Vagina (tissue), 2 donors: ENCODE measurements around the gene DNAH9.

Experiments used
- CTCF ChIP-seq, 3 experiments: fragments of 450-650 bp in 2 of 3; fragments of 200-600 bp in 1 of 3; sonication (generic) in 1 of 3; IDR thresholded peaks; one replicate each; pipeline ENCODE4 v1.5.1; 2017 to 2019; ENCODE audit warnings: antibody characterized with exemption in 3 of 3, mild to moderate bottlenecking in 2 of 3, moderate library complexity in 2 of 3
- POLR2A ChIP-seq, 2 donors: fragments of 450-650 bp; IDR thresholded peaks; one replicate each; pipeline ENCODE4 v1.6.1; 2017; ENCODE audit warnings: antibody characterized with exemption in 2 of 2, mild to moderate bottlenecking in 2 of 2, moderate library complexity in 2 of 2
- POLR2AphosphoS5 ChIP-seq, 2 donors: sonication (generic); formaldehyde crosslinking; IDR thresholded peaks; one replicate each; pipeline ENCODE4 v1.9.0; 2017; ENCODE audit warnings: antibody characterized with exemption in 2 of 2, mild to moderate bottlenecking in 2 of 2, low read depth in 1 of 2; ENCODE audit not compliant: insufficient read depth in 1 of 2

- TF ChIP-seq POLR2AphosphoS5 (IDR thresholded peaks at IDR 0.05; ENCODE audit: insufficient read depth in 1 of 2, low read depth in 1 of 2) (no peak), POLR2A (IDR thresholded peaks at IDR 0.05) (no peak), CTCF (IDR thresholded peaks at IDR 0.05) (no peak)
Observed at GRCh38 chr17:11871773-11872172, 273.5 kb downstream of the DNAH9 start.
